Measurements from ENCODE around the gene HMMR.

HMMR gene

DNA sequence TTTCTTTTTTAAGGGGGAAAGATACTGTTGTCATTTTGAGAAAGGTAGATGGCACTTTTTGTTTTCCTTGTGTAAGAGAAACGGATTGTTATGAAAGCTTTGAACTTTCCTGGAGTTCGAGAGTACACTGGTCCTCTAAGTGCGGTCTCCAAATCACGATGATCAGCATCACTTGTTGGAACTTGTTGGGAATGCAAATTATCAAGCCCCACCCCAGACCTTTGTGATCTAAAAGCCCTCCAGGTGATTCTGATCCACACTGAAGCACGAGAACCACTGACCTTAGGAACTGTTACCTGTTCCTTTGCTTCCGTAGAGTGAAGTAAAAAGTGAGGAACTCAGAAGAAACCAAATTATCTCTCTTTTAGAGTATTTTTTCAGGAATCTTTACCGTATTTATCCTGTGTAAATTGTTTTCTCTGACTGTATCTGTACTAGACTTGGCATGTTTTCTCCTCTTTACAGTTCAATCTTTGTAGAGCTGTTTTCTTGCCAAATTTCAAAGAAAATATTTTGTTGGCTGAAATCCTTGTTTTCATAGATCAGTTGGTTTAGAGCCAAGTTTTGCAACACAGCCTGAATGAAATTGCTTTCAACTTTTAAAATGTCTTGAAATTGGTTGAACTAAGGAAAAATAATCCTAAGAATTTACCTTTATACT lies 49.0 kb downstream of the HMMR start:
- Histone ChIP-seq H3K4me3 (ENCODE audit: low read length) (no peak overlapping the region), H3K79me2 (ENCODE audit: low read length) (peaks cover 78% of the 10 kb centered on the region), H3K27me3 (ENCODE audit: low read depth, low read length) (no peaks in the 10 kb centered on the region), H3K9me3 (ENCODE audit: insufficient read depth, low read length) (no peaks in the 10 kb centered on the region), H3K36me3 (replicated peaks; ENCODE audit: low read depth, low read length) (peaks cover 9% of the 10 kb centered on the region), H3K4me2 (ENCODE audit: low read length) (0 out of 2 replicates have a peak overlapping the region, but pooled peaks have one; percentile 18), H2AFZ (ENCODE audit: low read depth, low read length) (no peak overlapping the region), H3K9ac (ENCODE audit: low read length) (no peak overlapping the region), H4K20me1 (ENCODE audit: insufficient read depth, low read length) (peaks cover 31% of the 10 kb centered on the region), H3K27ac (ENCODE audit: low read length) (no peak overlapping the region), H3K4me1 (ENCODE audit: low read length) (peaks cover 18% of the 10 kb centered on the region)
- TF ChIP-seq EZH2phosphoT487 (IDR thresholded peaks at IDR 0.05; ENCODE audit: low read depth): no peak
- TF ChIP-seq, protein P1, sequence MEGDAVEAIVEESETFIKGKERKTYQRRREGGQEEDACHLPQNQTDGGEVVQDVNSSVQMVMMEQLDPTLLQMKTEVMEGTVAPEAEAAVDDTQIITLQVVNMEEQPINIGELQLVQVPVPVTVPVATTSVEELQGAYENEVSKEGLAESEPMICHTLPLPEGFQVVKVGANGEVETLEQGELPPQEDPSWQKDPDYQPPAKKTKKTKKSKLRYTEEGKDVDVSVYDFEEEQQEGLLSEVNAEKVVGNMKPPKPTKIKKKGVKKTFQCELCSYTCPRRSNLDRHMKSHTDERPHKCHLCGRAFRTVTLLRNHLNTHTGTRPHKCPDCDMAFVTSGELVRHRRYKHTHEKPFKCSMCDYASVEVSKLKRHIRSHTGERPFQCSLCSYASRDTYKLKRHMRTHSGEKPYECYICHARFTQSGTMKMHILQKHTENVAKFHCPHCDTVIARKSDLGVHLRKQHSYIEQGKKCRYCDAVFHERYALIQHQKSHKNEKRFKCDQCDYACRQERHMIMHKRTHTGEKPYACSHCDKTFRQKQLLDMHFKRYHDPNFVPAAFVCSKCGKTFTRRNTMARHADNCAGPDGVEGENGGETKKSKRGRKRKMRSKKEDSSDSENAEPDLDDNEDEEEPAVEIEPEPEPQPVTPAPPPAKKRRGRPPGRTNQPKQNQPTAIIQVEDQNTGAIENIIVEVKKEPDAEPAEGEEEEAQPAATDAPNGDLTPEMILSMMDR (IDR thresholded peaks at IDR 0.05; ENCODE audit: low read depth, low read length): no peak

DNA sequence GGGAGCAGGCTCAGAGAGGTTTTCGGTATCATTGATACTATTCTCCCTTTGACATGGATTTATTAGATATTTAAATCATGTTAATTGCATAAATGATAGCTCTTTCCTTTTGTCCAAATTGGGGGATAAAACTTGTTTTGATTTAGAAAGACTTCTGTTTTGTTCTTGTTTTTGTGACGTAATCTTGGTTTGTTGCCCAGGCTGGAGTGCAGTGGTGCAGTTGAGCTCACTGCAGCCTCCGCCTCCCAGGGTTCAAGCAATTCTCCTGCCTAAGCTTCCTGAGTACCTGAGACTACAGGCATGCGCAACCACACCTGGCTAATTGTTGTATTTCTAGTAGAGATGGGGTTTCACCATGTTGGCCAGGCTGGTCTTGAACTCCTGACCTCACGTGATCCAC lies 52.1 kb downstream of the HMMR start:
- Histone ChIP-seq H4K20me1 (ENCODE audit: insufficient read depth, low read length) (peaks cover 18% of the 10 kb centered on the region), H3K9ac (ENCODE audit: low read length) (no peak overlapping the region), H3K9me3 (ENCODE audit: insufficient read depth, low read length) (no peaks in the 10 kb centered on the region), H3K4me1 (ENCODE audit: low read length) (peaks cover 11% of the 10 kb centered on the region), H3K27me3 (ENCODE audit: low read depth, low read length) (no peaks in the 10 kb centered on the region), H3K27ac (ENCODE audit: low read length) (no peak overlapping the region), H3K4me3 (ENCODE audit: low read length) (no peak overlapping the region), H3K4me2 (ENCODE audit: low read length) (no peak overlapping the region), H3K36me3 (replicated peaks; ENCODE audit: low read depth, low read length) (peaks cover 33% of the 10 kb centered on the region), H3K79me2 (ENCODE audit: low read length) (peaks cover 52% of the 10 kb centered on the region), H2AFZ (ENCODE audit: low read depth, low read length) (no peak overlapping the region)
- TF ChIP-seq EZH2phosphoT487 (IDR thresholded peaks at IDR 0.05; ENCODE audit: low read depth): no peak
- TF ChIP-seq, protein P1 (IDR thresholded peaks at IDR 0.05; ENCODE audit: low read depth, low read length): no peak

DNA sequence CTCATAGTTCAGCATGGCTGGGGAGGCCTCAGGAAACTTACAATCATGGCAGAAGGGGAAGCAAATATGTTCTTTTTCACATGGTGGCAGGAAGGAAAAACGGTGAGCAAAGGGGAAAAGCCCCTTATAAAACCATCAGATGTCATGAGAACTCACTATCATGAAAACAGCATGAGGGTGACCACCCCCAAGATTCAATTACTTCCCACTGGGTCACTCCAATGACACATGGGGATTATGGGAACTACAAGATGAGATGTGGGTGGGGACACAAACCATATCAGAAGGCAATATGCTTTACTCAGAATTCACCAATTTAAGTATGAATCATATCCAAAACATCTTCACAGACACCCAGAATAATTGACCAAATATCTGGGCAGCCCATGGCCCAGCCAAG lies 64.7 kb downstream of the HMMR start:
- Histone ChIP-seq H3K36me3 (replicated peaks; ENCODE audit: low read depth, low read length) (peaks cover 10% of the 10 kb centered on the region), H3K4me1 (ENCODE audit: low read length) (no peaks in the 10 kb centered on the region), H3K9me3 (ENCODE audit: insufficient read depth, low read length) (no peaks in the 10 kb centered on the region)

DNA sequence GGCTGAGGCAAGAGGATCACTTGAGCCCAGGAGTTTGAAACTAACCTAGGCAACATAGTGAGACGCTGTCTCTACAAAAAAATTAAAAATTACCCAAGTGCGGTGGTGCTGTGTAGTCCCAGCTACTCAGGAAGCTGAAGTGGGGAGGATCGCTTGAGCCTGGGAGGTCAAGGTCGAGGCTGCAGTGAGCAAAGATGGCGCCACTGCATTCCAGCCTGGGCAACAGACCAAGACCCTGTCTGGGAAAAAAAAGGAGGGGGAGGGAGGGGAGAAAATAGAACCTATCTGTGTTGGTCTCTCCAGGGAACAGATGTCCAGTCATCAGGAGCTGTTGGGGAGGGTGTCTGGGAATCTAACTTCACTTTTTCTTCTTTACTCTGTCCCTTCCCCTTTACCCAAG lies 69.3 kb downstream of the HMMR start:
- Histone ChIP-seq H3K9me3 (ENCODE audit: insufficient read depth, low read length) (no peaks in the 10 kb centered on the region), H3K4me1 (ENCODE audit: low read length) (no peaks in the 10 kb centered on the region), H3K27ac (ENCODE audit: low read length) (no peak overlapping the region), H3K9ac (ENCODE audit: low read length) (no peak overlapping the region), H3K36me3 (replicated peaks; ENCODE audit: low read depth, low read length) (peaks cover 1% of the 10 kb centered on the region), H3K27me3 (ENCODE audit: low read depth, low read length) (no peaks in the 10 kb centered on the region), H2AFZ (ENCODE audit: low read depth, low read length) (no peak overlapping the region), H4K20me1 (ENCODE audit: insufficient read depth, low read length) (no peaks in the 10 kb centered on the region), H3K4me2 (ENCODE audit: low read length) (no peak overlapping the region), H3K4me3 (ENCODE audit: low read length) (no peak overlapping the region), H3K79me2 (ENCODE audit: low read length) (no peaks in the 10 kb centered on the region)
- TF ChIP-seq, protein P1 (IDR thresholded peaks at IDR 0.05; ENCODE audit: low read depth, low read length): no peak
- TF ChIP-seq EZH2phosphoT487 (IDR thresholded peaks at IDR 0.05; ENCODE audit: low read depth): no peak

More for the DNA sequence above, 64.7 kb downstream of the HMMR start:
- TF ChIP-seq, protein P1 (IDR thresholded peaks at IDR 0.05; ENCODE audit: low read depth, low read length): no peak
- TF ChIP-seq EZH2phosphoT487 (IDR thresholded peaks at IDR 0.05; ENCODE audit: low read depth): no peak
- Histone ChIP-seq H4K20me1 (ENCODE audit: insufficient read depth, low read length) (no peaks in the 10 kb centered on the region), H3K27ac (ENCODE audit: low read length) (no peak overlapping the region), H3K79me2 (ENCODE audit: low read length) (no peaks in the 10 kb centered on the region), H3K9ac (ENCODE audit: low read length) (no peak overlapping the region), H2AFZ (ENCODE audit: low read depth, low read length) (no peak overlapping the region), H3K4me3 (ENCODE audit: low read length) (no peak overlapping the region), H3K4me2 (ENCODE audit: low read length) (no peak overlapping the region), H3K27me3 (ENCODE audit: low read depth, low read length) (no peaks in the 10 kb centered on the region)
